Neural cell (in vitro differentiated cells): ENCODE results near the gene TULP1. TPM values are rescaled to one million over a fixed set of nuclear protein-coding genes. Genes with fewer than 3 reads are reported as not detected.

Source experiments
- H2AFZ ChIP-seq: fragments of 200-600, 300-800 bp; sonication (generic), shearing (Covaris generic); 2 replicates; pipeline ENCODE4 v1.6.0; 2014; ENCODE audit warnings: low read depth, mild to moderate bottlenecking, antibody characterized with exemption, low read length, moderate library complexity
- H3F3A ChIP-seq: fragments of 200-600 bp; shearing (Covaris generic); 2 replicates; pipeline ENCODE4 v1.6.1; 2016; ENCODE audit warnings: mild to moderate bottlenecking, moderate library complexity, mixed read lengths, antibody characterized with exemption, low read length; ENCODE audit not compliant: insufficient read depth, poor library complexity, severe bottlenecking
- H3K27ac ChIP-seq: fragments of 200-600, 300-800 bp; sonication (generic), shearing (Covaris generic); 2 replicates; pipeline ENCODE4 v1.5.1; 2014; ENCODE audit warnings: mild to moderate bottlenecking, low read length, moderate library complexity
- H3K27me3 ChIP-seq: fragments of 300-800, 200-600 bp; sonication (generic), shearing (Covaris generic); 2 replicates; pipeline ENCODE4 v1.6.0; 2014; ENCODE audit warnings: mild to moderate bottlenecking, low read depth, low read length, moderate library complexity; ENCODE audit not compliant: insufficient read depth
- H3K36me3 ChIP-seq: fragments of 300-800, 200-600 bp; sonication (generic), shearing (Covaris generic); 2 replicates; pipeline ENCODE4 v1.5.1; 2014; ENCODE audit warnings: mild to moderate bottlenecking, antibody characterized with exemption, low read length, moderate library complexity; ENCODE audit not compliant: insufficient read depth
- H3K4me2 ChIP-seq: fragments of 300-800, 200-600 bp; sonication (generic), shearing (Covaris generic); 2 replicates; pipeline ENCODE4 v1.6.0; 2014; ENCODE audit warnings: mild to moderate bottlenecking, low read length
- H3K4me3 ChIP-seq: fragments of 300-800, 200-600 bp; sonication (generic), shearing (Covaris generic); 2 replicates; pipeline ENCODE4 v1.5.1; 2014; ENCODE audit warnings: mild to moderate bottlenecking, low read length, moderate library complexity
- H3K79me2 ChIP-seq: fragments of 200-600 bp; shearing (Covaris generic); replicated peaks from 2 replicates; pipeline ENCODE4 v1.6.0; 2014; ENCODE audit warnings: mild to moderate bottlenecking, low read length, moderate library complexity; ENCODE audit not compliant: insufficient read depth
- H3K9ac ChIP-seq: fragments of 300-800, 200-600 bp; sonication (generic), shearing (Covaris generic); 2 replicates; pipeline ENCODE4 v1.6.1; 2016; ENCODE audit warnings: mild to moderate bottlenecking, low read length, mixed read lengths
- H3K9me2 ChIP-seq: fragments of 200-600 bp; shearing (Covaris generic); 2 replicates; pipeline ENCODE4 v1.6.1; 2016; ENCODE audit warnings: mild to moderate bottlenecking, low read length, mixed read lengths; ENCODE audit not compliant: insufficient read depth
- H3K9me3 ChIP-seq: fragments of 200-600, 300-800 bp; sonication (generic), shearing (Covaris generic); 2 replicates; pipeline ENCODE4 v1.6.1; 2016; ENCODE audit warnings: mild to moderate bottlenecking, mixed run types, low read length, moderate library complexity, mixed read lengths
- H4K20me1 ChIP-seq: fragments of 200-600 bp; shearing (Covaris generic); 2 replicates; pipeline ENCODE4 v1.6.1; 2016; ENCODE audit warnings: mild to moderate bottlenecking, mixed run types; ENCODE audit not compliant: insufficient read depth
- EP300 ChIP-seq: fragments of 450-650 bp; conservative IDR thresholded peaks from 2 replicates; pipeline ENCODE4 v1.6.1; 2014; ENCODE audit warnings: antibody characterized with exemption, mild to moderate bottlenecking, moderate library complexity; ENCODE audit not compliant: poor library complexity, severe bottlenecking
- EZH2 ChIP-seq: fragments of 200-600, 300-800 bp; shearing (Covaris generic), sonication (generic); IDR thresholded peaks from 2 replicates; pipeline ENCODE4 v1.6.1; 2014; ENCODE audit warnings: antibody characterized with exemption, low read length, borderline replicate concordance, mild to moderate bottlenecking; ENCODE audit not compliant: insufficient read depth, poor library complexity, severe bottlenecking
- MXI1 ChIP-seq: fragments of 450-650 bp; conservative IDR thresholded peaks from 2 replicates; pipeline ENCODE4 v1.6.1; 2014; ENCODE audit warnings: antibody characterized with exemption, mild to moderate bottlenecking; ENCODE audit not compliant: poor library complexity, severe bottlenecking
- POLR2AphosphoS5 ChIP-seq: IDR thresholded peaks from 2 replicates; pipeline ENCODE4 v1.6.1; 2012
- RAD21 ChIP-seq: fragments of 450-650 bp; conservative IDR thresholded peaks from 2 replicates; pipeline ENCODE4 v1.6.1; 2014; ENCODE audit warnings: antibody characterized with exemption, mild to moderate bottlenecking, moderate library complexity
- SMC3 ChIP-seq: fragments of 450-650 bp; conservative IDR thresholded peaks from 2 replicates; pipeline ENCODE4 v1.6.1; 2014; ENCODE audit warnings: antibody characterized with exemption, mild to moderate bottlenecking, moderate library complexity; ENCODE audit not compliant: poor library complexity
- TAF1 ChIP-seq: IDR thresholded peaks from 2 replicates; pipeline ENCODE4 v1.6.1; 2012; ENCODE audit warnings: low read depth
- polyA plus RNA-seq: library from polyadenylated mRNA; depleted of rRNA; stranded (reverse); fragments of >200 nt; gene quantifications from 2 replicates; pipeline ENCODE4 v1.2.3, GENCODE V29; 2014
- TF ChIP-seq, protein P1 (sequence below): fragments of 450-650 bp; IDR thresholded peaks from 2 replicates; pipeline ENCODE4 v1.5.1; 2014; ENCODE audit warnings: antibody characterized with exemption, mild to moderate bottlenecking, moderate library complexity; ENCODE audit not compliant: poor library complexity, severe bottlenecking
- TF ChIP-seq, protein P2 (sequence below): IDR thresholded peaks from 2 replicates; pipeline ENCODE4 v1.6.1; 2012; ENCODE audit warnings: borderline replicate concordance

TULP1 gene
- polyA plus RNA-seq, 1 donor from 2014 or later = not detected

DNA sequence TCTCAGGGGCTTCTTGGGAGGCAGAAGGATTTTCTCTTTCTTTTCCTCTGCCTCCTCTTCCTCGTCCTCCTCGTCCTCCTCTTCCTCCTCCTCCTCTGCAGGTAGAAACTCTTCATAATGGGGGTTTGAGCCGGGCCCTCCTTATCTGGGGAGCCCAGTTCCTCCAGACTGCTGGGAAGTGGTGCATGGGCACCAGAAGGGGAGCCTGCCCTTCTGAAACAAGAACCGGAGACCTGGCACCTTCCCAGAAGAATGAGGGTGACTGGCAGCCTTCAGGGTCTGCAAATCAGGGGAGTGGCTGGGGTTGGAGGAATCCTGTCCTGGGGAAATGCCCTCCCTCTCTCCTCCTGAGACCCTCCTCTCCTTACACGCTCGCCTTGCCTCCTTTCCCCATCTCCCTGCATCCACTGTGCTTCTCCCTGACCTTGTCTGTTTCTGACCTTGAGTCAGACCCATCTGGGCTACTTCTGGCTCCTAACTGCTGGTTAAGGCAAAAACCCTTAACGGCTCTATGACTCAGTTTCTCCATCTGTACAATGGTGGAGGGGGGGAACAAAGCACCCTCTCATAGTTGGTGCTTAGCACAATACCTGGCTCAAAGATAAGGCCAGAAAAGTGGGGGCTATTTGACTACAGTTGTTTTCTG lies 1.7 kb downstream of the TULP1 start:
- TF ChIP-seq RAD21 (no peak), EZH2 (no peak), MXI1 (no peak), POLR2AphosphoS5 (no peak), SMC3 (no peak), EP300 (no peak), TAF1 (no peak)
- TF ChIP-seq, protein P1, sequence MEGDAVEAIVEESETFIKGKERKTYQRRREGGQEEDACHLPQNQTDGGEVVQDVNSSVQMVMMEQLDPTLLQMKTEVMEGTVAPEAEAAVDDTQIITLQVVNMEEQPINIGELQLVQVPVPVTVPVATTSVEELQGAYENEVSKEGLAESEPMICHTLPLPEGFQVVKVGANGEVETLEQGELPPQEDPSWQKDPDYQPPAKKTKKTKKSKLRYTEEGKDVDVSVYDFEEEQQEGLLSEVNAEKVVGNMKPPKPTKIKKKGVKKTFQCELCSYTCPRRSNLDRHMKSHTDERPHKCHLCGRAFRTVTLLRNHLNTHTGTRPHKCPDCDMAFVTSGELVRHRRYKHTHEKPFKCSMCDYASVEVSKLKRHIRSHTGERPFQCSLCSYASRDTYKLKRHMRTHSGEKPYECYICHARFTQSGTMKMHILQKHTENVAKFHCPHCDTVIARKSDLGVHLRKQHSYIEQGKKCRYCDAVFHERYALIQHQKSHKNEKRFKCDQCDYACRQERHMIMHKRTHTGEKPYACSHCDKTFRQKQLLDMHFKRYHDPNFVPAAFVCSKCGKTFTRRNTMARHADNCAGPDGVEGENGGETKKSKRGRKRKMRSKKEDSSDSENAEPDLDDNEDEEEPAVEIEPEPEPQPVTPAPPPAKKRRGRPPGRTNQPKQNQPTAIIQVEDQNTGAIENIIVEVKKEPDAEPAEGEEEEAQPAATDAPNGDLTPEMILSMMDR = no peak
- TF ChIP-seq, protein P2, sequence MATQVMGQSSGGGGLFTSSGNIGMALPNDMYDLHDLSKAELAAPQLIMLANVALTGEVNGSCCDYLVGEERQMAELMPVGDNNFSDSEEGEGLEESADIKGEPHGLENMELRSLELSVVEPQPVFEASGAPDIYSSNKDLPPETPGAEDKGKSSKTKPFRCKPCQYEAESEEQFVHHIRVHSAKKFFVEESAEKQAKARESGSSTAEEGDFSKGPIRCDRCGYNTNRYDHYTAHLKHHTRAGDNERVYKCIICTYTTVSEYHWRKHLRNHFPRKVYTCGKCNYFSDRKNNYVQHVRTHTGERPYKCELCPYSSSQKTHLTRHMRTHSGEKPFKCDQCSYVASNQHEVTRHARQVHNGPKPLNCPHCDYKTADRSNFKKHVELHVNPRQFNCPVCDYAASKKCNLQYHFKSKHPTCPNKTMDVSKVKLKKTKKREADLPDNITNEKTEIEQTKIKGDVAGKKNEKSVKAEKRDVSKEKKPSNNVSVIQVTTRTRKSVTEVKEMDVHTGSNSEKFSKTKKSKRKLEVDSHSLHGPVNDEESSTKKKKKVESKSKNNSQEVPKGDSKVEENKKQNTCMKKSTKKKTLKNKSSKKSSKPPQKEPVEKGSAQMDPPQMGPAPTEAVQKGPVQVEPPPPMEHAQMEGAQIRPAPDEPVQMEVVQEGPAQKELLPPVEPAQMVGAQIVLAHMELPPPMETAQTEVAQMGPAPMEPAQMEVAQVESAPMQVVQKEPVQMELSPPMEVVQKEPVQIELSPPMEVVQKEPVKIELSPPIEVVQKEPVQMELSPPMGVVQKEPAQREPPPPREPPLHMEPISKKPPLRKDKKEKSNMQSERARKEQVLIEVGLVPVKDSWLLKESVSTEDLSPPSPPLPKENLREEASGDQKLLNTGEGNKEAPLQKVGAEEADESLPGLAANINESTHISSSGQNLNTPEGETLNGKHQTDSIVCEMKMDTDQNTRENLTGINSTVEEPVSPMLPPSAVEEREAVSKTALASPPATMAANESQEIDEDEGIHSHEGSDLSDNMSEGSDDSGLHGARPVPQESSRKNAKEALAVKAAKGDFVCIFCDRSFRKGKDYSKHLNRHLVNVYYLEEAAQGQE = no peak
- no peaks in the 10 kb centered on the region for H3K36me3 ChIP-seq
- no peak overlapping the region for H3K27ac ChIP-seq
- H4K20me1 ChIP-seq = no peaks in the 10 kb centered on the region
- no peak overlapping the region for H2AFZ ChIP-seq
- H3K27me3 ChIP-seq = no peaks in the 10 kb centered on the region
- H3K9me2 ChIP-seq = no peaks in the 10 kb centered on the region
- H3F3A ChIP-seq = no peaks in the 10 kb centered on the region
- no peaks in the 10 kb centered on the region for H3K79me2 ChIP-seq
- H3K9ac ChIP-seq = no peak overlapping the region
- H3K4me2 ChIP-seq = no peak overlapping the region
- no peaks in the 10 kb centered on the region for H3K9me3 ChIP-seq
- no peak overlapping the region for H3K4me3 ChIP-seq

DNA sequence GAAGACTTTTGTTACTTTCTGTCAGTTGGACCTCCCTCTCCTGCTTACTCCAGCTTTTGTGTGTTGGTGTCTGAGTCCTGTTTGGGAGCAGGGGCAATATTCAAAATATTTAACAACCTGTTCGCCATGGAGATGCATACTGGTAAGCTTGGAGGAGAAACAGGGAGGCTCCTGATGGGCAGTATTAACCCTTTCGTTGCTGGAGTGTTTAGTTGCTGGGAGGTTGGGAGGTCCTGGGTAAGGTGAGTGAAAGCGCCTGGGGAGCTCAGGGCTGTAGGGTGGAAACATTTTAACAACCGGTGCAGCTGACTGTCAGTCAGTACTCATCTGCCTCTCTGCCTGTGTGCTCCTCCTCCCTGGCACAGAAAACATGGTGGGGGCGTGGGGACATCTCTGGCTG lies 4.2 kb downstream of the TULP1 start:
- Histone ChIP-seq H2AFZ (no peak overlapping the region), H3F3A (no peaks in the 10 kb centered on the region), H3K9me3 (no peaks in the 10 kb centered on the region), H3K9me2 (no peaks in the 10 kb centered on the region), H3K9ac (no peak overlapping the region), H3K4me3 (no peak overlapping the region), H3K79me2 (no peaks in the 10 kb centered on the region), H4K20me1 (no peaks in the 10 kb centered on the region), H3K27me3 (no peaks in the 10 kb centered on the region), H3K36me3 (no peaks in the 10 kb centered on the region), H3K4me2 (no peak overlapping the region), H3K27ac (no peak overlapping the region)
- TF ChIP-seq EP300 = no peak
- no peak for TF ChIP-seq SMC3
- no peak for TF ChIP-seq POLR2AphosphoS5
- no peak for TF ChIP-seq TAF1
- TF ChIP-seq, protein P2 = no peak
- TF ChIP-seq, protein P1 = no peak
- no peak for TF ChIP-seq EZH2
- no peak for TF ChIP-seq RAD21
- no peak for TF ChIP-seq MXI1
